Measurements from ENCODE around the gene TBC1D22A. TPM values are rescaled to one million over a fixed set of nuclear protein-coding genes. Genes with fewer than 3 reads are reported as not detected.

TBC1D22A gene
- total and polyA plus RNA-seq, 10 of the 15 experiments (the other 5 are each of a cell fraction or from before 2014, with no cell fraction given) = 0.63 to 44.7 (median 27.4) TPM

- POLR2A ChIA-PET = no interaction called here
- no TSS peak for BruUV-seq (replicated peaks)
- intact Hi-C loops (cut with micrococcal nuclease; ENCODE audit: unreplicated experiment) (no loop called here), in situ Hi-C loops (cut with MboI) (no loop called here)
- 91% methylated on average over 13 of the region's 15 CpGs for whole genome bisulfite sequencing (ENCODE audit: insufficient coverage, insufficient replicate concordance, low lambda C conversion rate, missing lambda C conversion rate)
- H3K27me3 ChIP-seq (replicated peaks in 1 of 2; ENCODE audit: control insufficient read depth in 2 of 2, insufficient read depth in 2 of 2, low read length in 1 of 2) = no peaks in the 10 kb centered on the region
- CTCF ChIA-PET = no interaction called here
- TF ChIP-seq EGR1 (IDR thresholded peaks at IDR 0.05; ENCODE audit: borderline replicate concordance in 1 of 2, low read depth in 2 of 2, low read length in 2 of 2) (no peak), IKZF1 (conservative IDR thresholded peaks at IDR 0.05) (no peak), STAT3 (IDR thresholded peaks at IDR 0.05; ENCODE audit: low read depth, low read length) (no peak), ZNF687 (IDR thresholded peaks at IDR 0.05) (no peak), LARP7 (IDR thresholded peaks at IDR 0.05) (no peak)
- TF ChIP-seq, protein P1, sequence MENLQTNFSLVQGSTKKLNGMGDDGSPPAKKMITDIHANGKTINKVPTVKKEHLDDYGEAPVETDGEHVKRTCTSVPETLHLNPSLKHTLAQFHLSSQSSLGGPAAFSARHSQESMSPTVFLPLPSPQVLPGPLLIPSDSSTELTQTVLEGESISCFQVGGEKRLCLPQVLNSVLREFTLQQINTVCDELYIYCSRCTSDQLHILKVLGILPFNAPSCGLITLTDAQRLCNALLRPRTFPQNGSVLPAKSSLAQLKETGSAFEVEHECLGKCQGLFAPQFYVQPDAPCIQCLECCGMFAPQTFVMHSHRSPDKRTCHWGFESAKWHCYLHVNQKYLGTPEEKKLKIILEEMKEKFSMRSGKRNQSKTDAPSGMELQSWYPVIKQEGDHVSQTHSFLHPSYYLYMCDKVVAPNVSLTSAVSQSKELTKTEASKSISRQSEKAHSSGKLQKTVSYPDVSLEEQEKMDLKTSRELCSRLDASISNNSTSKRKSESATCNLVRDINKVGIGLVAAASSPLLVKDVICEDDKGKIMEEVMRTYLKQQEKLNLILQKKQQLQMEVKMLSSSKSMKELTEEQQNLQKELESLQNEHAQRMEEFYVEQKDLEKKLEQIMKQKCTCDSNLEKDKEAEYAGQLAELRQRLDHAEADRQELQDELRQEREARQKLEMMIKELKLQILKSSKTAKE (IDR thresholded peaks at IDR 0.05; ENCODE audit: low read depth, poor library complexity, severe bottlenecking) = no peak
- H3K36me3 ChIP-seq (ENCODE audit: control insufficient read depth in 2 of 2, insufficient read depth in 2 of 2, low read length in 1 of 2) = peaks cover 2 to 8% of the 10 kb centered on the region in 2 experiments
- no peak for ATAC-seq
- H3K9ac ChIP-seq (ENCODE audit: control insufficient read depth, insufficient read depth, low read length) = no peak overlapping the region
- no peak for FAIRE-seq
- H2AFZ ChIP-seq (ENCODE audit: control insufficient read depth, low read depth, low read length) = no peak overlapping the region
- H3K4me2 ChIP-seq (ENCODE audit: control insufficient read depth, insufficient read depth) = no peak overlapping the region
- SMC1A ChIA-PET (ENCODE audit: uncharacterized antibody, unreplicated experiment) = no interaction called here
- DNase-seq (ENCODE audit: low read depth, low spot score) = no peak
- no peaks in the 10 kb centered on the region for H3K79me2 ChIP-seq (ENCODE audit: control insufficient read depth, insufficient read depth, low read length)
- no peak overlapping the region for H3K27ac ChIP-seq (ENCODE audit: control insufficient read depth, insufficient read depth)
- RAD21 ChIA-PET (ENCODE audit: unreplicated experiment) = no interaction called here
- no peaks in the 10 kb centered on the region for H4K20me1 ChIP-seq (ENCODE audit: control insufficient read depth, insufficient read depth)
- H3K4me3 ChIP-seq = no peak overlapping the region
- no peaks in the 10 kb centered on the region for H3K9me3 ChIP-seq (replicated peaks; ENCODE audit: control insufficient read depth, insufficient read depth, low read length)
- no peaks in the 10 kb centered on the region for H3K4me1 ChIP-seq (ENCODE audit: control insufficient read depth, insufficient read depth, low read length)
Measured at GRCh38 chr22:47157093-47157420, 394.6 kb downstream of the TBC1D22A start.

All from GM12878 (cell line).